Ramos (cell line): Measurements from ENCODE around the gene COL9A3.
"Not testable (repeated sequence)": the region's sequence is repeated elsewhere in the genome, so short reads cannot be mapped to it uniquely, and the experiment has no call there.

Experiments used
- in situ Hi-C: fragments of 300-500 bp; cut with MboI; formaldehyde crosslinking; loops from one replicate; pipeline ENCODE4 v1.14.3; 2022; ENCODE audit warnings: low sequenced_read_pairs; ENCODE audit not compliant: unreplicated experiment

COL9A3 gene

DNA sequence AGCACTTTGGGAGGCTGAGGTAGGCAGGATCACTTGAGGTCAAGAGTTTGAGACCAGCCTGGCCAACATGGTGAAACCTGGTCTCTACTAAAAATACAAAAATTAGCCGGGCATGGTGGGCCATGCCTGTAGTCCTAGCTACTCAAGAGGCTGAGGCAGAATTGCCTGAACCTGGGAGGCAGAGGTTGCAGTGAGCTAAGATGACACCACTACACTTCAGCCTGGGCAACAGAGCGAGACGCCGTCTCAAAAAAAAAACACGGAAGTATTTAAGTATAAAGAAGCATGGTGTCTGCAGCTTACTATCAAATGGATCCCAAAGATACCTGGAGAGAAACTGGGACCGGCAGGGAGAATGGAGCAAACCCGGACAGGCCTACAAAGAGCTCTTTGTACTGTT lies 32.1 kb downstream of the COL9A3 start:
- in situ Hi-C loops = not testable (repeated sequence)

DNA sequence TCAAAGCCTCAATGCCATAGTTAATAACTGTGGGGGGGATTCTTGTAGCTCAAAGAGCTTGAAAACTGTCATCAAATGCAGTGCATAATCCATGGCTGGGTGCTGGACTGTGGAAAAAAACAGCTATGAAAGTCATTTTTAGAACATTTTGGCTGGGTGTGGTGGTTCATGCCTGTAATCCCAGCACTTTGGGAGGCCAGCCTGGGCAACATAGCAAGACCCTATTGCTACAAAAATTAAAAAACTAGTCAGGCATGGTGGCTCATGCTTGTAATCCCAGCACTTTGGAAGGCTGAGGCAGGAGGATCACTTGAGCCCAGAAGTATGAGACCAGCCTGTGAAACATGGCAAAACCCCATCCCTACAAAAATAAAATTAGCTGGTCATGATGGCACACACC lies 32.6 kb downstream of the COL9A3 start:
- in situ Hi-C loops = no loop called here

DNA sequence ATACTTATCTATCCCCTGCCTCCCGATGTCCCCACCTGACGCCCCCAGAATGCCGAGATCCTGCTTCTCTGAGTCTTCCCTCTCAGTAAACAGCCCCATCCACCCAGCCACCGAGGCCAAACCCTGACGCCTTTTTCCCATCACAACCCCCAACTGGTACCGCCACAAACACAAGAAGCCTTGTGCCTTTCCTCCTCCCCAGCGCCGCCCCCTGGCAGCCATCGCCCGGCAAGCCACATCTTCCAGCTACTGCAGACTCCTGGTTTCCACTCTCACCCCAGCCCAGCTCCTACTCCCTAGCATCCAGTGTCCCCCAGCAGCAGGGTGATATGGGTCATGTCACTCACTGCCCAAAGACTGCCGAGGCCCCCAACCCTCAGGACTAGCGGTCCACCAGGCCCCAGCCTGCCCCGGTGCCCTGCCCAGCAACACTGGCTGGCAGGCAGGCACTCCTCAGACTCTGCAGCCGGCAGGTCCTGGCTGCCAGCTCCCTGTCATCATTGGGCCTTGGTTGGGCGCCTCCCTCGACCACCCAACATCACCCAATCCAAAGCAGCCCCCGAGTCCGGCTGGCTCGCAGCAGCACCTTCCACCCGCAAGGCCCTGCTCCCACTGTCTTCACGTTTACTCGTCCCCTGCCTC lies 33.6 kb downstream of the COL9A3 start:
- in situ Hi-C loops = no loop called here

DNA sequence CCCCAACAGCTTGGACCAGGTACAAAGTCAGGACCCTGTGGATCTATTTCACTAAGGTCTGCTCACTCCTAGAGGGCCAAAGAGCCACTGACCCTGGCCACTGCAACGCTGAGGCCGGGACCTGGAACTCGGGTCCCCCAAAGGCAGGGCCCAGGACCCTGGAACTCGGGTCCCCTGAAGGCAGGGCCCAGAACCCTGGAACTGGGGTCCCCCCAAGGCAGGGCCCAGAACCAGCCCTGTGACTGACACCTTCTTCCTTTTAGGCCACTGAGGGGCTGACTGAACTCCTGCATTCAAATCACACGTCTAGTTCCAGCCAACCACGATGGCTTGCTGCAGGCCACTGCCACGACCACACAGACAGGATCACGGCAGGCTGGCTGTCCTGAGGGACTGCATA lies 35.3 kb downstream of the COL9A3 start:
- in situ Hi-C loops = no loop called here

DNA sequence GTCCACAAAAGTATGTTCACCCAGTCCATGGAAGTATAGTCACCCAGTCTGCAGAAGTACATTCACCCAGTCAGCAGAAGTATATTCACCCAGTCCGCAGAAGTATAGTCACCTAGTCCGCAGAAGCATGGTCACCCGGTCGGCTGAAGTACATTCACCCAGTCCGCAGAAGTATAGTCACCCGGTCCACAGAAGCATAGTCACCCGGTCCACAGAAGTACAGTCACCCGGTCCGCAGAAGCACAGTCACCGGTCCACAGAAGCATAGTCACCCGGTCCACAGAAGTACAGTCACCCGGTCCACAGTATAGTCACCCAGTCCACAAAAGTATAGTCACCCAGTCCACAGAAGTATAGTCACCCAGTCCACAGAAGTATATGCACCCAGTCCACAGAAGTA lies 36.0 kb downstream of the COL9A3 start:
- in situ Hi-C loops = no loop called here

DNA sequence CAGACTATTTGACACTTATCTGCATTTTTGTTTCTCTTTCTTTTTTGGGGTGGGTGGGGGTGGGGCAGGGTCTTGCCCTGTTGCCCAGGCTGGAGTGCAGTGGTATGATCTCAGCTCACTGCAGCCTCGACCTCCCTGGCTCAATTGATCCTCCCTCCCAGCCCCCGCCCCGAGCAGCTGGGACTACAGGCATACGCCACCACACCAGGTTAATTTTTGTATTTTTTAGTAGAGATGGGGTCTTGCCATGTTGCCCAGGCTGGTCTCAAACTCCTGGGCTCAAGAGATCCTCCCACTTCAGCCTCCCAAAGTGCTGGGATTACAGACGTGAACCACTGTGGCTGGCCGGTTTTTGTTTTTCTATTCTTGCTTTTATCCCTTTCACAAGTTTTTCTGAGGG lies 36.5 kb downstream of the COL9A3 start:
- in situ Hi-C loops = not testable (repeated sequence)

DNA sequence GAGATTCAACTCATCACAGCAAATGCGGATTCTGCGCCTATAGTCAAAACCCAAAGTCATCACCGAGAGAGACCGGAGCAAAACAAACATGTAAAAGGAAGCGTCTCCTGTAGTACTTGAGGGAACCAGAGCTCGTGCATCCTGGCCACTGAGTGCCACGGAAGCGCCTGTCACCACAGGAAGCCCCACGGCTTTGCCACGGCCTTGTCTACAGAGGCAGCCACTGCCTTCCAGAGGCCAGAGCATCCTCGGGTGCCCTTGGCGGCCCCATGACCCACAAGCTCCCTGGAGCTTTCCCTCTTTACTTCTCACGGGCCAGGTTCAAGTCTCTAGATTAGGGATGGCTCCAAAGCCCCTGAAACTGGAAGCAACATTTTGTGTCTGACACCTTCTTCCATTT lies 37.3 kb downstream of the COL9A3 start:
- in situ Hi-C loops = no loop called here

DNA sequence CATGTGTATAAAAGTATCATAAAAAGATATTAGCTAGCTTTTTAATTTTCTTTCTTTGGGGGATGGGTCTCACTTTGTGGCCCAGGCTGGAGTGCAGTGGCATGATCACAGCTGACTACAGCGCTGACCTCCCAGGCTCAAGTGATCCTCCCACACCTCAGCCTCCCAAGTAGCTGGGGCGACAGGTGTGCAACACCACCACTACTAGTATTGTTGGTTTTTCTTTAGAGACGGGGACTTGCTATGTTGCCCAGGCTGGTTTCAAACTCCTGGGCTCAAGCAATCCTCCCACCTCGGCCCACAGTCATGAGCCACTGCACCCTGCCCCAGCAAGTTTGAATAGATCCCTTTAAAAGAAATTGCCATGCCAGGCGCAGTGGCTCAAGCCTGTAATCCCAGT lies 38.3 kb downstream of the COL9A3 start:
- in situ Hi-C loops = no loop called here

DNA sequence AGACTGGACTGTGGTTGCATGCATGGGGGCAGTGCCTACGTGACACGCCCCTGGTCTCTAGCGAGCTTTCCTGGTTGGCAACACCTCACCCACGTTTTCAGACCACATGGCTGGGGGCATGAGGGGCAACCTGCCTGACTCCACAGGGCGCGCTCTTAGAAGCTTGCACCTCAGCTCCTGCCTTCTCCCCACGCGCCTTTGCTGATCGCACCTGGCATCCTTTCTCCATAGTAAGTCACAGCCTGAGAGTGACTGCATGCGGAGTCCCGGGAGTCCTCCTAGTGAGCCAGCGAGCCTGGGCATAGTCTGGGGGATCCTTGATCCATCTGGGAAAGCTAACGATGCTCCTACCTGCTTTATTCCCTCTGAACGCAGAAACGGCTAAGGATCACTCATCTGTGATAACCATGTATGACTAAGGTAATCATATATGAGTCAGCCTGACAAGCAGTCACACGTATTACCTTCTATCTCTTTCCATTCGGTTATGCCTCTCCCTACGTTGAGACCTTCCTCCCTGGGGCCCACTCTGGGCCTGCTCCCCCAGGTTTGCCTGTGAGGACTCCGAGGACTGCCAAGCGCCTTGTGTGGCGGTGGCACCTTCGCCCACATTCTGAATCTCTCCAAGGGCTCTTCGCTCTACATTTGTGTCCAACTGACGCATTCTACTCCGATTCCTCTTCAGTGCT lies 40.2 kb downstream of the COL9A3 start:
- in situ Hi-C loops = no loop called here

DNA sequence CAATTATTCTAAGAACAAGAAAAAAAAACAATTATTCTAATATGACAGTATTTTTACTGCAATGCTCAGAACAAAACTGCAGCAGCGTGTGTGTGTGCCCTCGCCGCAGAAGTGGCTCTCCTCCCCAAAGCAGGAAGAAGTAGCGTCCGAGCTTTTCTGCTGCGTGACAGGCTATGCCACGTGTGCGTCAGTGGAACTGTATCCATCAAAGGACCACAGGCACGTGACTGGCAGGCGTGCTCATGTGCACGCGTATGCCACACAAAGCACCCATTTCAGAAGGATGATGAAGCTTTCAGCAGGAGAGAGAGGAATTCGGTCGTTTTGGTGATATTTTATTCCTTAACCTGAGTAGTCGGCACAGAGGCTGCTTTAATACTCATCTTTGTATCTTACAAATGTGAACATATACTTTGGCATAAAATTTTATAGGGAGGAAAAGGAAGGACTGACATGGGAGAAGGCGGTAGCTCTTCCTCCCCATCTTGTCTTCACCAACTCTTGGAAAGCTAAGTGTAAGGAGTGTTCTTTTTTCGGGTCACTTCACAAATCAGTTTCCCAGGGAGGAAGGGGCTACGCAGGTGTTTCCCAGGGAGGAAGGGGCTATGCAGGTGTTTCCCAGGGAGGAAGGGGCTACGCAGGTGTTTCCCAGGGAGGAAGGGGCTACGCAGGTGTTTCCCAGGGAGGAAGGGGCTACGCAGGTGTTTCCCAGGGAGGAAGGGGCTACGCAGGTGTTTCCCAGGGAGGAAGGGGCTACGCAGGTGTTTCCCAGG lies 41.4 kb downstream of the COL9A3 start:
- in situ Hi-C loops = no loop called here

DNA sequence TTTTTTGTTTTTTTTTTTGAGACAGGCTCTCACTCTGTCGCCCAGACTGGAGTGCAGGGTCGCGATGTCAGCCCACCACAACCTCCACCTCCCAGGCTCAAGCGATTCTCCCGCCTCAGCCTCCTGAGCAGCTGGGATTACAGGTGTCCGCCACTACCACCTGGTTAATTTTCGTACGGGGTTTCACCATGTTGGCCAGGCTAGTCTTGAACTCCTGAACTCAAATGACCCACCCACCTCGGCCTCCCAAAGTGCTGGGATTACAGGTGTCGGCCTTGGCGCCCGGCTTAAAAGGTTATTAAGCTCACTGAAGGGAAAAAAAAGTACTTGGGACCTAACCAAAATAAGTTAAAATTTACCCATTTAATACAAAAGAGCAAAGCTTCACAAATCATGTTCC lies 42.9 kb downstream of the COL9A3 start:
- in situ Hi-C loops = no loop called here

DNA sequence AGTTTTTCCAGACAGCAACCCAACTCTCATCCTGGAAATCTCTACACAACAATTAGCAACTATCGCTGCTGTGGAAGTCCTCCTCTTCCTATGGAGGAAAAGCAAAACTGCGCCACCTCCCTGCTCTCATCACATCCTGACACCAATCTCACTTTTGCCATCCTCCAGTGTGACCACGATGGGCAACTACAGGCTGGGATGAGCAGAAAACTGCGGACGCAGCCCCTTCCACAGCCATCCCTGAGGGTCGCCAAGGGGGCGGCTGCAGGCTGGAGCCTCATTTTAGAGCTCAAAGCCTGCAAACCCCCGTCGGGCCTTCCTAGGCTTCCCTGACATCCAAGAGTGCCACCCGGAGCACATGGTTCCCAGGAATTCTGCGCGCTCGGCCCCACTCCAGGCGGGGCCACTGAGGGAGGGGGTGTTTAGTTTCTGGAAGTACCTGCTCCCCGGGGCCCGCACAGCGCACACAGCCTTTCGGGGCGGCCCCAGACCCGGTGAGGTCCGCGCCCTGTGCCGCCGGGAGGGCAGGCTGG lies 43.6 kb downstream of the COL9A3 start:
- in situ Hi-C loops = no loop called here

DNA sequence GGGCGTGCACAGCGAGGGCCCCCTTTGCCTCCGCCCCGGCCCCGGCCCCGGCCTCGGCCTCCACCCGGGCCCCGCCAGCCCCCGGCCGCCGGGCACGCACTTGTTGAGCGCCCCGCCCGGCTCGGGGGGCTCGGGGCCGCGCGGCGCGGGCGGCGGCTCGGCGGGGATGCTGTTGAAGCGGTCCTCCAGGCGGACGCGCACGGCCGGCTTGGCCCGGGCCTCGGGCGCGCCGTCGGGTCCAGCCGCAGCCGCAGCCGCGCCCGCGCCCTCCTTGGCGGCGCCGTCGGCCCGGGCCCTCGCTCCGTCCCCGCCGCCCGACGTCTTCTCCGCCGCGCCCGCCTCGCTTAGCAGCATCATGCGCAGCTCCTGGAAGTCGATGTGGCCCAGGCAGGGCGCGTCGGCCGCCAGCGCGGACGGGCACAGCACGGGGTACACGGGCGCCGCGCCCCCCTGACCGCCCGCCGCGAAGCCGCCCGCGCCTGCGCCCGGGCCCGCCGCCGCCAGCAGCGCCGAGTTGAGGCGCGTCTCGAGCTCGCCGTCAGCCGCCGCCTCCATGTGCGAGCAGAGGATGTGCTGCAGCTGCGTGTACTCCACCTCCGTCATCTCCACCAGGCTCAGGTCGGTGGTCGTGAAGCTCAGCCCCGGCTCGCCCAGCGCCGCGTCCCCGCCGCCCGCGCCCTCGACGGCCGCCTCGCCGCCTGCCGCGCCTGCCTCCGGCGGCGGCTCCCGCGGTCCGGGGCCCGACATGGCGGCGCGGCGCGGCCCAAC lies 44.3 kb downstream of the COL9A3 start:
- in situ Hi-C loops = no loop called here

DNA sequence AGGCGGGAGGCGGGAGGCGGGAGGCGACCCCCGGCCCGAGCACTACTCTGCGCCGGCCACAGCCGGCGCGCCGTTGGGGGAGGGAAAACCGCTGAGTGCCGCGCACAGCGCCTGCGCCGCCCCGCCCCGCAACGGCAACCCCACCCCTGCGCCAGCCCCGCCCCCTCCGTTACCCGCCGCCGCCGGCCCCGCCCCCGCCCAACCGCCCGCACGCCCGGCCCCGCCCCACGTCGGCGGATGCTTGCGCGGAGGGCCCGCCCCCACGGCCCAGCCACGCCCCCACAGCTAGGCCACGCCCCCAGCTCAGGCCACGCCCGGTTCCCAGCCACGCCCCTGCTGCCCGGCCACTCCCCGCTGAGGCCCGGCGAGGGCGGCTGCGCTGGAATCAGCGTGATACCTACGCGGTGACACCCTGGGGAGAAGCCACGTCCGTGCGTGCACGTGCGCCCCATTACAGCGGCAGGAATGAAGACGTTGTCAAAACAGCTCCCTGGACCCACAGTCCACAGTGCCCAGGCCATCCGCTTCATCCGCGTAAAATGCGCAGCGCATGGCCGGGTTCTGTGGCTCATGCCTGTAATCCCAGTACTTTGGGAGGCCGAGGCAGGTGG lies 45.0 kb downstream of the COL9A3 start, which contains the start of gene TCFL5:
Gene TCFL5 (minus strand): TSS at position 97 of the 611 bp plus-strand sequence. CDS start 152 bp downstream, outside the sequence.
- in situ Hi-C loops = no loop called here

DNA sequence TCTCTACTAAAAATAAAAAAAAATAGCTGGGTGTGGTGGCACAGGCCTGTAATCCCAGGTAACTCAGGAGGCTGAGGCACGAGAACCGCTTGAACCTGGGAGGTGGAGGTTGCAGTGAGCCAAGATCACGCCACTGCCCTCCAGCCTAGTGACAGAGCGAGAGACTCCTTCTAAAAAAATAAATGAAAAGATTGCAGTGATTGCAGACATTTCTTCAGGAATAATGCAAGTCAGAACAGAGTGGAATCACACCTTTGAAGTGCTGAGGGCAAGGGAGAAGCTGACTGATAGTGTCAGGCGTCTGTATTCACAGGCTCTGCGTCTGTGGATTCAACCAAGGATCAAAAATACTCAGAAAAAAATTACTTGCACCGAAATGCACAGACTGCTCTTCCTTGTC lies 47.4 kb downstream of the COL9A3 start:
- in situ Hi-C loops = no loop called here

DNA sequence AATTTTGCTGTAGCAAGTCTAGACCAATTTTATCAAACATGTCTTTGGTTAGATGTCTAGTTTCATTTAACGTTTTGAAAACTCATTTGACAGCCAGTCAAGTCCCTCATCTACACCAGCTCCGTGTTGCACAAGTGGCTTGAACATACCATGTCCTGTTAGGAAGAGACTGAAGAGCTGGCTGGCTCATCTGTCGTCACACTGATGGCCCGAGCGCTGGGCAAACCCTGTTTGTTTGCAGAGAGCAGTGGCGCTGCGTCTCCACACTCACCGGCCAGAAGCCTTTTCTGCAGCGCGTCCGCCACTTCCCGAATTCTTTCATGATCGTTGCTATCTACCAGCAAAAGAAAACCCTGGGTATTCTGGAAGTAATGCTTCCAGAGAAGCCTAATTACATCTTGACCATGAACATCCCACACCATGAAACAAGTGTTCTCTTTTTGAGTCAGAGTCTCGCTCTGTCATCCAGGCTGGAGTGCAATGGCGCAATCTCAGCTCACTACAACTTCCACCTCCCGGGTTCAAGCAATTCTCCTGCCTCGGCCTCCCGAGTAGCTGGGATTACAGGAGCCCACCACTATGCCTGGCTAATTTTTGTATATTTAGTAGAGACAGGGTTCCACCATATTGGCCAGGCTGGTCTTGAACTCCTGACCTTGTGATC lies 55.5 kb downstream of the COL9A3 start:
- in situ Hi-C loops = no loop called here

DNA sequence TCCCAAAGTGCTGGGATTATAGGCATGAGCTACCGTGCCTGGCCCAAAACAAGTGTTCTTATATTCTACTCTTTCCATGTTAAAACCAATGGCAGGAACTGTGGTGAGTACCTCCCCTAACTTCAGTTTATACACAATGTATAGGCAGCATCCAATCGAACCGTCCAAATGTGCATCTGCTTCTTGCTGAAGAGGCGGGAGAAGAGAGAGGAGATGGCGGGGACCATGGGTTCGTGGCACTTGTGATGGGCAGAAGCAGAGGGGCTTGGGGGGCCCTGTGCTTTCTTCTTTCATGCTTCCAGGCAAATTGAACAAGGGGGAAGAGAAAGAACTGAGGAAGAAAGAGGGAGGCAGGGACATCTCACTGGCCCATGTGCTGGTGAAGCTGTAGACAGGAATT lies 56.0 kb downstream of the COL9A3 start:
- in situ Hi-C loops = no loop called here

DNA sequence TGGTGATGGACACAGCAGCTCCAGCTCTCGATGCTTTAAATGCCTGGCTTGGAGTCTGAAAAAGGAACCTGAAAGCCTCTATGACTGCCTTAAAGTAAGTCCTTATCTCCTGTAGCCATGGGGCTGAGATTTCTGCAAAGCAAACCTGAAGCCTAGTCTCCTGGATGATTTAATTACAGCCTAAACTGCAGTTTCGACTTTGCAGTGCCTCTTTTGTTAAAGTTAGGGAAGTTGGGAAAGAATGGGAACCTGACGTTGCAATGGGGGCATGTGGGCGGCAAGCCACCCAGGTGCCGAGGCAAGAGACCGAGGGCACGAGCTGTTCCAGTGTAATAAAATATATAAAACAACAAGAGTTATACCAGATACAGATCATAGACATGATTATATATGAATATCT lies 56.4 kb downstream of the COL9A3 start:
- in situ Hi-C loops = no loop called here

DNA sequence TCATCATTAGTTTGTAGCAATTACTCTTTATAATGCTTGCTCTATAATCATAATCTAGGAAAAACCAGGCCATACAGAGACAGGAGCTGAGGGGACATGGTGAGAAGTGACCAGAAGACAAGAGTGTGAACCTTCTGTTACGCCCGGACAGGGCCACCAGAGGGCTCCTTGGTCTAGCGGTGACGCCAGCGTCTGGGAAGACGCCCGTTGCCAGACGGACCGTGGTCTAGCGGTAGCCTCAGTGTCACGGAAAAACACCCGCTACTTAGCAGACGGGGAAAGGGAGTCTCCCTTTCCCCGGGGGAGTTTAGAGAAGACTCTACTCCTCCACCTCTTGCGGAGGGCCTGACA lies 56.8 kb downstream of the COL9A3 start:
- in situ Hi-C loops = not testable (repeated sequence)

DNA sequence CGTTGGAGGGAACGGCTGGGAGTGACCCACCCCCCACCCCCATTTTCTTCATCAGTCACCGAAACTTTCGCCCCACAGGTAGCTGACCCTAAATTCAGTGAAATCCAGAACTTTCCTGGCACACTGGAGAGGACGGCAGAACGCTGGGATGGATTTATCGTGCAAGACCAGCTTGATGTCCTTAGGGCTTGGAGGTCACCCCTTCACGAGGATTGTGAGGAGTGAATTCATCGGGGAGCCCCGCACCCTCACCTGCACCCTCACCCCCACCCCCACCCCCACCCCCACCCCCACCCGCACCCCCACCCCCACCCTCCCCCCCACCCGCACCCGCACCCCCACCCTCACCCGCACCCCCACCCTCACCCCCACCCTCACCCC lies 58.1 kb downstream of the COL9A3 start:
- in situ Hi-C loops = no loop called here
